NCI-H146 treated with DMSO at 0.1 percent for 48 hours (cell line): ENCODE results near the gene SORBS1.

Experiments
- DNase-seq: peaks from one replicate; lab custom pipeline; 2025; ENCODE audit not compliant: unreplicated experiment; lab: John Stamatoyannopoulos, UW

The SORBS1 gene

DNA sequence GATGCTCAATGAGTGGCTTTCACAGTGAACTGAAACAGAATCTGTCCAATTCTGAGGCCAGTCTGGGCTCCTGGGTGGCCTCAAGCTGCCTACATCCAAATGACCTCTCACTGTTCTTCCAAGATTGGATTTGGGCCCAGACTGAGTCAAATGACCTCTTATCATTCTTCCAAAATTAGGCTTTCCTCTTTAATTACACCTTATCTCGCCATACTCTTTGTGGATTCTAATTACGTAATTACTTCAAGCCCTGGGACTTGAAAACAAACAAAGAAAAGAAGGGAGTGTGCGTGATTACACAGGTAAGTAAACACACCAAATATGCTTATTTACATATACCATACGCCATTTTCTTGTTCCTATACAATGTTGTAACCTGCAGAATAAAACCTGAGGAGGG lies 18.8 kb downstream of the SORBS1 start:
- peak; percentile 83 for DNase-seq

DNA sequence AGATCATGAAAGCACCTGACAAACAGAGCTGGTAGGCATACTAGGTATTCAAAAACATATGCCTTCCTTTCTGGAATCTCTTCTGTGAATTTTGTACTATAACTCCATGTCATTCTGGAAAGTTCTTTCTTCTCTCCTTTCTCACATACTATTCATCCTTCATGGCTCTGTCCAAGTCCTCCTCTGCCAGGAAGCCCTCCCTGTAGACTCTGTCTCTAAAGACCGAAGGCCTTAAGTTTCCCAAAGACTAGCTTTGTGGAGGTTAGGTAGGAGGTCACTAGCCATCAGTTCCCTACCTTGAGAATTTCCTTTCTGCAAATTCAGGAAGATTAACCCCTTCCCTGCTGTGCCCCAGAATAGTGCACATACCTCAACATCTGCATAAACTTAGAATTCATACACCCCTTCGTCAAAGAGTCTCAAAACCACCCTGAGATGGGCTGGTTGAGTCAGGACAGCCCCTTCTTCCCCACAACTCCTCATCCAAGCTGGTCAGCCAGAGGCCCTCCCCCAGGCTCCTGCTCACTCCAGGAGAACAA lies 20.6 kb downstream of the SORBS1 start:
- no peak for DNase-seq

DNA sequence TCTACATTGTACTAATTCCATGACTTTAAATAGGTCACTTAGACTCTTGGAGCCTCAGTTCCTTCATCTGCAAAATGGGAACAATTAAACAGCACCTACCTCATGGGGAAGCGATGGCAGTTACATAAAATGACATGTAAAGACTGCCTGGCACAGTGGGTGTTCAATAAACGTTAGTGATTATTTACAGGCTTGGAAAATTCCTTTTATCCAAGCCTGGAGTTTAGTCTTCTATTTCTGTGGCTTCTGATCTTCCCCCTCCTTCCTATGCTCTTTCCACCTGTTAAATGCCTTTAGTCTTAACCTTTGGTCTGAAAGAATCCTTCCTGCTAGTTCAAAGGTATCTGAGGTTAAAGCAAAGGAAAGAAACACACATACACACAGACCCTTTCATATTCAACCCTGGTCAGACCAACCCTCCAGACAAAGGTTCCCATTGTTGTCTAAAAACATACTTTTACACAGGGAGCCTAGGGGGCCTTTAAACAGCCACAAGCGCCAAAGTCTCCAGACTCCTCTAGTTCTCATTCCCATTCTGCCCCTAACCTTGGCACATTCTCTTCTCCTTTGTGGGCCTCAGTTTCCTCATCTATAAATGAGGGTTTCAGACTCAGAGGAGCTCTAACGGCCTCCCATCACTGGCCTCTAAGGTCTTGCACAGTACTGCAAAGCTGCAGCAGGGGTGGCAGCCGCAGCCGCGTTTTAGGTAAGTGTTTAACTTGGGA lies 21.4 kb downstream of the SORBS1 start:
- no peak for DNase-seq

DNA sequence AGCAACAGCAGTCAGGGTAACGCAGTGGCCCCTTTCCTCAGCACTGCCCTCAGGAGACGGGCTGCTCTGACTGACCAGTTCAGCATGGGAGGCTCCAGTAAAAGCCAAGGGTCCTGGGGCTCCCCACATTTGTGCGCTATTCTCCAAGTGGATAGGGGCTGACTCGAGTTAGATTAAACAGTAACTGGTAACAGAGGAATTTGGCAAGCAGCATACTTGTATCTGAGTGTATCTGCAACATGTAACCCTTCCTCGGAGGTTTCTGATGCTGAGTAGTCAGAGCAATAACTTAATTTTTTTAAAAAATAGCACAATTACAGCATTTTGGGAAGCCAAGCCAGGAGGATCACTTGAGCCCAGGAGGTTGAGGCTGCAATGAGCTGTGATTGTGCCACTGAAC lies 22.8 kb downstream of the SORBS1 start:
- no peak for DNase-seq

DNA sequence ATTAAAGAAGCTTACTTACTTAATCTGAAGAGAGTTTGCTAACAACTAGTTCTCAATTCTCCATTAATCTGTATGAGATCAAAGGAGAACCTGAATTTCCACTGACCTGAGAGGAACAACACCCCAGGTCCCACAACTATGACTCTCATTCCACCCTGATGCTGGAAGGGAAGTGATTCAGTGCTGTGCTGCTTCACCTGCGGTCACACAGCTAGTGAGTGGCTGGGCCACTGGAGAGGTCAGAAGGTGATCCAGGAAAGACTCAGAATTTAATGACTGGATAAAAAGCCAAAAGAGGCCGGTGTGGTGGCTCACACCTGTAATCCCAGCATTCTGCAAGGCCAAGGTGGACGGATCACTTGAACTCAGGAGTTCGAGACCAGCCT lies 23.6 kb downstream of the SORBS1 start:
- no peak for DNase-seq

DNA sequence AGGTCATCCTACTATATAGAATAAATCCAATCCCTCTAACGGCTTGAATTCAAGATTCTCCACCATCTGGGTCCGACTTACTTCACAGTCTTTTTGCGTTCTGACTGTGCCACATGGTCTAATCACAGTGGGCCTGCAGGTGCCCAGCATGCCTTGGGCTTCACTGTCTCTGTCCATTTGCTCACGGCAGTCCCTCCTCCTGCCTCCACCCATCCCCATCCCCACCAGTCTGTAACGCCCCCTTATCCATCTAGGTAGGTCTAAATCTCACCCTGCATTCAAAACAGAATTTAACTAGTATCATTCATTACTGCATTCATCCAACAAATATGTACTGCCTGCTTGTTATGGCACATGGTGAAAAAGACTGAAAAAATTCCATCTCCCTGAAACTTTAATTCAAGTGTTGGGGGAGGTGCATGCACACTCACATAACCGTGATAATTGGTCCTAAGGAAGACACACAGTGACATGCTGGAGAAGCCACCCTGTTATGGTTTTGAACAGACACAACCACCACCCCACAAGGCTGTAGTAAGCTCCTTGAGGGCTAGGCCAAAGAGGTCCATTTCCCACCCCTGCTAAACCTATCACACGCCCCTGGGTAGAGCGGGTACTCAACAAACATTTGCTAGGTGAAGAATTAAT lies 24.2 kb downstream of the SORBS1 start:
- DNase-seq = no peak

DNA sequence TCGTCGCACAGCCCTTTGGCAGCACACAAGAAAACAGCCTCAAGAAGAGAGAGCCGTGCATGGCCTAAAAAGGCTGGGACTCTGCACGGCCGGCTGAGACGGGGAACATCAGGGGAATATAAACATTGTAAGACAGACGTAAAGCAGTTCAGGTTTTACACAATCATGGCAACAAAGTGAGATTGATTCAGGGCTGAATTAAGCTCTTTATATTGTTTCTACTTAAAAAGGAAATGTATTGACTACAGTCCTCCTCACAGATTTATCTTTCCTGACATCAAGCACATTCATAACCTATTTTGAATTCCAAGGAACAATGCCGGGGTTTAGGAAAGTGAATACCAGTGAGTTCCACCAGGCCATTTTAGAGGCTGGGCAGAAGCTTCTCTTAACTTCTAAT lies 25.2 kb downstream of the SORBS1 start:
- no peak for DNase-seq

DNA sequence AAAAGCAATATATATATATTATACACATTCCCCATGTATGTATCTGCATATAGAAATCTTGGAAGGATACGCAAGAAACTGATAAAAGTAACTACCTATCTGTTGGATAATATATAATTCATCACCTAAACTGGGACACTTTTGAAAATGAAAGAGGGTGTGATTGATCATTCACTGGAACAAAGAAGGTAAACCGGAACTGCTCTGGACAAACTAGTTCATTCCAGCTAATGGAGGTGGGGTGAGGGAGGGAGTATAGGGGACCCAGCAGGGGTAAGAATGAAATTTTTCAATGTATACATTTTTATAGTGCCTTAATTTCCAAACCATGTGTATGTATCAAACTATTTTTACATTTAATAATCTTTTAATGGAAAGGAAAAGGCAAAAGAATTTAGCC lies 25.6 kb downstream of the SORBS1 start:
- no peak for DNase-seq

DNA sequence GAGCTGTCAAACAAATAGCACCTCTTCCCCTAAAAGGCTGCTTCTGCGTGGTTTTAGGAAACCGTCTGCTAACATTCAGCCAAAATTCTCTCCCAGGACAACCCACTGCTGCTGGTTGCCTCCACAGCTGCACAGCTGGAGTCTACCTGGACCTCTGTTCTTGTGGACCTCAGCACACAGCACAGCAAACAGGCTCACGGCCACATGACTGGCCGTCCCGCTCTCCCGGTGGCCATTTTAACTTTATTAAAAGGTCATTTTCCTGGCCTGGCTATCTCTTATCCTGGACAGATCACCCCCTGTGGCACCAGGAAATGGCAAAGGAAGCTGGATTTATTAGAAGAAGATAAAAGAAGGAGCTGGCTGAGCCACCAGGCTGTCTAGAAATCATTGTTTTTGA lies 27.6 kb downstream of the SORBS1 start:
- DNase-seq = no peak

DNA sequence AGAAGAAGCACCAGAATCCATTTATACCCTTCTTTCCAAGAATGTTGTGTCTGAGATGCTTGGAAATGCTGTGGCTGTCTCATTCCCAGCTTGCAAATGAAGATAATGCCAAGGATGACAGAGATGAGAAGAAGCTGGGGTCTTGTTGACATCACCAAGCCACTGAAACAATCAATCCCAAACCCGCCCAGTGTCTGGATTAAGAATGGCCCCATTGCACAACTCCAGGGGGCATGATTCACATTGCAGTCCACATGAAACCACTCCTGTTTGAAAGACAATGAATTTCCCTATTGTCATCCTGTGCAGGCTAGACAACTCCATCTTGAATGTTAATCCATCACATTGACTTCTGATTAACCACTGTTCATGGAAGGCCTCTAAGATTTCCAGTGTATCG lies 28.6 kb downstream of the SORBS1 start:
- no peak for DNase-seq

DNA sequence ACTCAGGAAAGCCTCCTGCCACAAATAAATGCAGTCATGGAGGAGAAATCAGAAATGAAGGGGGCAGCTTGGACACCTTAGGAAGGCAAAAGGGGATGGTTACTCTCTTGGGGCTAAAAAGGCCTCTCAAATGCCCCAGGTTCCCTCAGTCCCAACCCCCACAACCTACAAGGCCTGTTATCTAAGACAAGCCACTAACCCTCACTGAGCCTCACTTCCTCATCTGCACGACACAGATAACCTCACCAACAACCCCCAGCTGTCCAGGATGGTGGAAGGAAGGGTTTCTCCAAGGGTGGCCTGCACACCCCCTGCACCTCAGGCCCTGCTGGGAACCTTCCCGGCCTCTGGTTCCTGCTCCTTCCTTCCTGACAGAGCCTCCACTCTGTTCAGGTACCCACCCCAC lies 29.2 kb downstream of the SORBS1 start:
- DNase-seq = no peak

DNA sequence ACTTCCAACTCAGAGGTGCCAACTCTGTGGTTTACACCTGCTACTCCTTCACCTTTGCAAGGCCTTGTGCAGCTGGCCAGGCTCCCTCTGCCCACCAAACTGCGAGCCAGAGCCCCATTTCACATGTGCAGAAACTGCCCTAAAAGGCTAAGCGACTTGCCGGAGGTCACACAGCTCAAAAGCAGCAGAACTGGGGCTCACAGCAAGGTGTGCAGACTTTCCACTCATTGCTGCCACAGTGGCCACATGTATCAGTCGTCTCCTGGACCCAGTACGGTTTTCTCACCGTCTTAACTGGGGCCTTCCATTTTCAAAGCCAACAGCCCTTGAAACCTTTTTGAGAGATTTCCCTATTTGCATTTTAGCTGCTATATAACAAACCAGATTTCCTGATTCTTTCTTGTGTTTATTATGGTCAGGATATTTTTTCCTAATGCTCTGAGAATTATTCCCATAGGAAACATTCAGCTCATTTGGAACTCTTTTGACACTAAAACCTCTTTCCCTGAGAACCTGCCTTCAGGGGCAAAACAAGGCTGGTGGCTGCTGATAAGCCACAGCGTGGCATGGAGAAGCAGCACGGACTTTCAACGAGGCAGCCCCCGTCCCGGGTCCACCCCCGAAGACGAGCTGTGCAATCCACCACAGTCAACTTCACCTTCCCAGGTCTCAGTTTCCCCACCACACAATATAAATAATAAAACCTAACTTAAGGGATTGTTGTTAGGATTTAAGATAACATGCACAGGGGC lies 29.9 kb downstream of the SORBS1 start:
- DNase-seq = no peak

DNA sequence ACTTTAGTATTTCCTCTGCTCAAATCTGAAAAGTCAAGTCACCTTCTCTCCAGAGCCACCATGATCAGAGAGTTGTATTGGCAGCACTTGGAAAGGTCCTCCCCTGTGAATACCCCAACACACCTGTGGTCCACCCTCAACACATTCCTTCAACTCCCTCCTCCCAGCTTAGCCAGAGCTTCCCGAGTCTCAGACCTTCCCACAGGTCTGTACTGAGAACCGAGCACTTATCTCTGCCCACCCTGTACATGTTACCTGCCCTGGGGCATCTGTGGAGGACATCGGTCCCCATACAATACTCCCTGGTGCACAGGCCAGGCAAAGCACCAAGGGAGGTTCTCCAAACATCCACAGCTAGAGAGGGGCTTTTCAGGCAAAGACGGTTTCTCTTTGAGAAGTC lies 30.6 kb downstream of the SORBS1 start:
- DNase-seq = no peak

DNA sequence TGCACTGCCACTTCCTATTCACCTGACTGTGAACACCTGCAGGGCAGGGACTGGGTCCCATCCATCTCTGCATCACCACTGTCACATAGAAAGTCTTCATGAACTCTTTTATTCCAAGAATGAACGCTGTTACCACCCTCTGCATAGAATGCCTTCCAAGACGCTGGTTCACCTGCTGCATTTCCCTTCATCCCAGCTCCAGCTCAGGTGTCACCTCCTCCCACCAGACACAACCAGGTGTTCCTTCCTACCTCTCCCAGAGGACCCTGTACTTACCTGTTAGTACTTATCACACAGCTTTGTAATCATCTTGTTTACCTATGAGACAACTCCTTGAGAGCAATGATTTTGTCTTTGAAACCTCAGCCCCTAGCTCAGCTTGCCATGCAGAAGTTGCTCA lies 31.1 kb downstream of the SORBS1 start:
- DNase-seq = no peak

DNA sequence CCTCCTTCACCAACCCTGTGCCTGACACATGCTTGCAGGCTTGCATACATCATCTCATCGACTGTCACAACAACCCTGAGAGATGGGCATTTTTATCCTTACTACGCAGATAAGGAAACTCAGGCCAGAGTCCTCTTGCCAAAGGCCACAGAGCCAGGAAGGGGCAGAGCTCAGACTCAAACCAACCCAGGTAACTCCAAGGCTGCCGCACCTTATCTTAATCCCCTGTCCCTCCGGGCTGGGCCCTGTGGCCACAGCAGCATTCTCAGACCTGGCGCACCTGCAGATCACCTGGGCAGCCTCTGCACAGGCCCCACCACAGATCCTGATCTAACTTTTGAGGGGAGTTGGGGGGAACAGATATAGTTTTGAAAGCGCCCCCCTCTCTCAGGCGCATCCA lies 35.1 kb downstream of the SORBS1 start:
- DNase-seq = no peak

DNA sequence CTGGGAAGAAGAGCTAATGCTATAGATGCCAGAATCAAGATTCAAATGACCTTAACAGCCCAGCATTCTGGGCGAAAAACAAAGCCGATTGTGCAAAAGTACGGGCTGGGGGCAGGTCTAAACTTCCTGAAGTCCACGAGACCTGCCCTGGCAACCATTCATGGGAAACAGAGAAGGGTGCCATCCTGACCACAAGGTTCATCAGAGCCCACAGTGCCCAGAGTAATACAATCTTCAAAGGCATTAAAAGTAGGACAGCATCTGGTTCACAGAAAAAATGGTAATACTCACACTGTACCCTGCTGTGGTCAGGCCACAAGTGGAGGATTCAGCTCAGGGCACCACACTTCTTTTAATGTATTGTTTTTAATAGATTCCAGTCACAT lies 36.1 kb downstream of the SORBS1 start:
- DNase-seq = no peak

DNA sequence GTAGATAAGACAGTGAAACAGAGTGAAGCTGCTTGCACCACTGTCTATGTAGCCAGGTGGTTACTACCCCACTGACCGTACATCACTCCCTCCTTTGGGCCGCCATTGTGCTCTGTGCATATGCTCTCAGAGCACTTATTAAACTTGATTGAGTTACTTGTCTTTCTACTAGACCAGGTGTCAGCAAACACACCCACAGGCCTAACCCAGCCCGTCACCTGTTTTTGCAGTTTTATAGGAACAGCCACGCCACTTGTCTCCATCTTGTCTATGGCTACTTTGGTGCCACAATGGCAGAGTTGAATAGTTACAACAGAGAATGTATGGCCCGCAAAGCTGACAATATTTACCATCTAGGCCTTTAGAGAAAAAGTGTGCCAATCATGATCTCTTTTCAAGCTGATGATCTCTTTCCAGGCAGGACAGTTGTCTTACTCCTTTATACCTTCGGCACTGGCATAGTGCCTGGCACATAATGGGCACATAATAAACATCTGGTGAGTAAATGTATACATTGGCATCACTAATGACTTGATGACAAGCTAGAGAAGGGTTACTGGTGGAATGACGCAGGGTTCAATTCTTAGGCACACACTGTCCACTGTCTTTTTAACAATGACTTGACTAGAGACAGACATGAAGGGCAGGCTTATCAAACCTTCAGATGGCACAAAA lies 36.7 kb downstream of the SORBS1 start:
- no peak for DNase-seq

DNA sequence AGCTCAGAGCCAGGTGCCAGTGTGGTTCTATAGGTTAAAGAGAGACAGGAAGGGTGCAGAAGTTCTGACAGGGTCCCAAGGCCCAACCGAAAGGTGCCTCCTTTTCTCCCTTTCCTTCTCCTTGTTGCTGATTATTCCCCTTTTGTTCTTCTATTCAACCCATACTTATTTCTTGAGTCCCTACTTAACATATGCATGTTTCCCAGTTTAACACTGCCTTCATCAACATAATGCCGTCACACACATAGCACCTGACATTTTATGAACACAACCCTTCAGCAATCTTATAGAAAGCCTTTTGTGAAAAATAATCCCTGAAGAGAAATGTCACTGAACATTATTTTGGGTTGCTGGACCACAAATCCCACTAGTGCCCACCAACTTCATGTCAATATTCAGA lies 39.1 kb downstream of the SORBS1 start:
- no peak for DNase-seq

DNA sequence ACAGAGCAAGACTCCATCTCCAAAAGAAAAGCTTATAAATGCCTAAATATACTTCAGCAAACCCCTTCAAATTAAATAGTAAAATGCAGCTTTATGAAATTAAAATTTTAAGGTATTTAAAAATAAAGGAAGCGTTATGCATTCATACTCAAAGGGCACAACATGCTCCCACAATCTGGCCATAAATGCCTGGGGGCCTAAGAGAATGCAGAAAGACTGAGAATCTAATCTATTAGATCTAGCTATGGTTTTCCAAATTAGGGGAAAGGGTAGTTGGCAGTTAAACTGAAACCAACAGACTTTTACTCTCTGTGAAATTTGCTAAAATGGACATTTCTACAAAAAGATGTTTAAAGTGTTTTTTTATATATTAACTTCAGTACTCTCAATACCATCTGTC lies 40.6 kb downstream of the SORBS1 start:
- DNase-seq = no peak

DNA sequence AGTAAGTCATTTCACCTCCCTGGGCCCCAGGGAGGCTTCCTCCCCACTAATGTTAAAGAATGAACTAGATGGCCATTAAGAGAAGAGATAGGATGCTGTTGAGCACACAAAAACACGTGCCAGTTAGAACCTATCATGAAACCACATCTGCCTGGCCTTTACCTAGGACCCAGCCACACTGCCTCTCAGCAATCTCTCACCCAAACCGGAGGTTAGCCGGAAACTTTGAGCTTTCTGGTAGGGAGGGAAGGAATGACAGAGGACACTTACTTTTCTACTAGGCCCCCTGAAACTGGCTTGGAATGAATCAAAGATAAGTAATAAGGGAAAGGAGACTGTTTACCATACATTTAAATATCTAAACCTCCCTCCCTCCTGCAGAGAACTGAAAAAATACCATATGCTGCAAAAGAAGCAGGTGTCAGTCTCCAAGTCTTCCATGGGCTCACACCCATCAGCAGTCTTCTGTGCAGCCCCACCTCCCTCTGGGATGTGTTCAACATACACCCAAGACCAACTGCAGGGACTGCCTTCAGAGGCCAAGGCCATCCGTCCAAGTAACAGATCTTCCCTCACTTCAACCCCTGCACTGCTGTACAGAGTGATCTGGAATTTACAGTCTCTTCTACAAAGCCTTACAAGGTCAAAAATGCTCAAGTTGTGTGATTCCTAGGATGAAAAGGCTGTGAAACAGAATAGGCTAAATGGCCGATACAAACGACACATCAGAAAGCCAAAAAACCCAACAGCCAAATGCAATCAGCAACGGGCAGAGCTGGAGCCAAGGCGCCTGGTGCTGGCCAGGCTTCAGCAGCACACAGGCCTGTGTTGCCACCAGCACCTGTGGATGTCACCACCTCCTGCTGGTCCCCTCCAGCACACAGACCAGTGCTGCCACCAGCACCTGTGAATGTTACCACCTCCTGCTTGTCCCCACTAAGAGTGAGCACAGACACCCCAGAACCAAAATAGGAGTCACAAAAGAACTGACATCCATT lies 42.4 kb downstream of the SORBS1 start:
- no peak for DNase-seq
